IMR-90 (cell line): ENCODE data around the gene LAMA5. TPM values are rescaled to one million over a fixed set of nuclear protein-coding genes. Genes with fewer than 3 reads are reported as not detected.

Source experiments
- ATAC-seq: fragments of 200-7000 bp; cut with Tn5 transposase; 2 replicates; pipeline ENCODE4 v1.9.1; 2020; ENCODE audit warnings: low read depth, mild to moderate bottlenecking, moderate library complexity
- BruUV-seq: library from RNA; stranded (reverse); fragments of 400-500 nt; replicated peaks from 2 replicates; lab custom pipeline; 2021; lab: Mats Ljungman, UMichigan
- CTCF ChIA-PET: fragments of 300-600 bp; formaldehyde crosslinking; extraction: SDS; loops from one replicate; lab custom pipeline; 2021; ENCODE audit warnings: antibody characterized with exemption; lab: Yijun Ruan, JAX
- POLR2A ChIA-PET: fragments of 300-600 bp; sonication (Branson Sonifier 250); formaldehyde crosslinking; loops from one replicate; lab custom pipeline; 2022; ENCODE audit warnings: antibody characterized with exemption; ENCODE audit not compliant: unreplicated experiment; lab: Charles Lee
- DNase-seq: peaks from one replicate; pipeline ENCODE4 v3.0.0; 2013
- H2AFZ ChIP-seq: replicated peaks from 2 replicates; pipeline ENCODE3; 2013; ENCODE audit warnings: low read length, mild to moderate bottlenecking; ENCODE audit not compliant: poor library complexity
- H2AK5ac ChIP-seq: 2 replicates; pipeline ENCODE4 v1.6.1; 2013; ENCODE audit warnings: low read depth, low read length, inconsistent platforms
- H2AK9ac ChIP-seq: replicated peaks from 2 replicates; pipeline ENCODE3; 2013; ENCODE audit warnings: mild to moderate bottlenecking, low read depth, low read length, moderate library complexity; ENCODE audit not compliant: poor library complexity
- H2BK120ac ChIP-seq: 2 replicates; pipeline ENCODE4 v1.6.1; 2013; ENCODE audit warnings: low read depth, low read length, inconsistent platforms
- H2BK15ac ChIP-seq: 3 replicates; pipeline ENCODE4 v1.6.1; 2013; ENCODE audit warnings: low read depth, low read length, inconsistent platforms
- H2BK20ac ChIP-seq: 2 replicates; pipeline ENCODE4 v1.6.1; 2013; ENCODE audit warnings: low read depth, mild to moderate bottlenecking, inconsistent platforms, low read length, moderate library complexity
- H2BK5ac ChIP-seq: 2 replicates; pipeline ENCODE4 v1.6.1; 2013; ENCODE audit warnings: mild to moderate bottlenecking, low read depth, low read length, inconsistent platforms; ENCODE audit not compliant: poor library complexity, severe bottlenecking
- H3K14ac ChIP-seq: replicated peaks from 2 replicates; pipeline ENCODE4 v1.6.1; 2013; ENCODE audit warnings: low read depth, low read length, inconsistent platforms
- H3K18ac ChIP-seq: 2 replicates; pipeline ENCODE4 v1.6.1; 2013; ENCODE audit warnings: low read depth, low read length, control low read depth
- H3K23ac ChIP-seq: 2 replicates; pipeline ENCODE4 v1.6.1; 2013; ENCODE audit warnings: low read depth, low read length, inconsistent platforms
- H3K27ac ChIP-seq: 2 replicates; pipeline ENCODE4 v1.5.1; 2013; ENCODE audit warnings: mild to moderate bottlenecking, control low read depth, low read length; ENCODE audit not compliant: insufficient read depth
- H3K27me3 ChIP-seq: 2 replicates; pipeline ENCODE4 v1.6.1; 2013; ENCODE audit warnings: low read length; ENCODE audit not compliant: control insufficient read depth, insufficient read depth
- H3K36me3 ChIP-seq: 2 replicates; pipeline ENCODE4 v1.6.1; 2013; ENCODE audit warnings: low read length, mixed read lengths; ENCODE audit not compliant: control insufficient read depth, insufficient read depth
- H3K4ac ChIP-seq: 2 replicates; pipeline ENCODE4 v1.6.1; 2013; ENCODE audit warnings: low read depth, low read length, inconsistent platforms
- H3K4me1 ChIP-seq: 2 replicates; pipeline ENCODE4 v1.6.1; 2013; ENCODE audit warnings: low read length, mixed read lengths; ENCODE audit not compliant: control insufficient read depth, insufficient read depth
- H3K4me2 ChIP-seq: 2 replicates; pipeline ENCODE4 v1.6.1; 2013; ENCODE audit warnings: low read depth, mild to moderate bottlenecking, control low read depth, low read length, moderate library complexity
- H3K4me3 ChIP-seq: 2 replicates; pipeline ENCODE4 v1.5.1; 2013; ENCODE audit warnings: low read depth, mild to moderate bottlenecking, control low read depth, low read length, moderate library complexity; ENCODE audit not compliant: insufficient read depth
- H3K56ac ChIP-seq: 2 replicates; pipeline ENCODE4 v1.6.1; 2013; ENCODE audit warnings: low read length, inconsistent platforms; ENCODE audit not compliant: insufficient read depth; ENCODE audit errors: extremely low read depth
- H3K79me1 ChIP-seq, 2 experiments: 2 replicates each; pipeline ENCODE4 v1.6.1; 2013; ENCODE audit warnings: low read length in 2 of 2, inconsistent platforms in 1 of 2, low read depth in 1 of 2
- H3K9ac ChIP-seq: 2 replicates; pipeline ENCODE4 v1.6.1; 2013; ENCODE audit warnings: low read depth, low read length, control low read depth
- H3K9me1 ChIP-seq: 2 replicates; pipeline ENCODE4 v1.6.1; 2013; ENCODE audit warnings: low read length, inconsistent platforms; ENCODE audit not compliant: insufficient read depth
- H3K9me3 ChIP-seq: 2 replicates; pipeline ENCODE4 v1.6.1; 2013; ENCODE audit warnings: low read length; ENCODE audit not compliant: control insufficient read depth, insufficient read depth
- H4K20me1 ChIP-seq: 2 replicates; pipeline ENCODE4 v1.6.1; 2013; ENCODE audit warnings: low read length, inconsistent platforms; ENCODE audit not compliant: insufficient read depth
- H4K5ac ChIP-seq: 2 replicates; pipeline ENCODE4 v1.6.1; 2013; ENCODE audit warnings: mild to moderate bottlenecking, low read depth, low read length, control low read depth
- H4K8ac ChIP-seq, 2 experiments: 2 replicates each; pipeline ENCODE4 v1.6.1; 2013; ENCODE audit warnings: low read depth in 2 of 2, low read length in 2 of 2, control low read depth in 1 of 2, inconsistent platforms in 1 of 2
- H4K91ac ChIP-seq: 2 replicates; pipeline ENCODE4 v1.6.1; 2013; ENCODE audit warnings: low read depth, low read length, inconsistent platforms; ENCODE audit not compliant: insufficient read depth
- BHLHE40 ChIP-seq: fragments of 150-350 bp; IDR thresholded peaks from 2 replicates; pipeline ENCODE4 v1.6.1; 2016; ENCODE audit warnings: mild to moderate bottlenecking, low read depth, low read length
- CEBPB ChIP-seq: IDR thresholded peaks from 2 replicates; pipeline ENCODE4 v1.6.1; 2012; ENCODE audit warnings: low read depth, low read length, improper control_type of control experiment
- CHD1 ChIP-seq: IDR thresholded peaks from 2 replicates; pipeline ENCODE4 v1.6.1; 2012; ENCODE audit warnings: low read depth, low read length, improper control_type of control experiment
- FOS ChIP-seq: fragments of 150-350 bp; IDR thresholded peaks from 2 replicates; pipeline ENCODE4 v1.6.1; 2016; ENCODE audit warnings: low read depth, low read length
- MAFK ChIP-seq: IDR thresholded peaks from 2 replicates; pipeline ENCODE4 v1.6.1; 2012; ENCODE audit warnings: low read depth, low read length, improper control_type of control experiment
- MAZ ChIP-seq: IDR thresholded peaks from 2 replicates; pipeline ENCODE4 v1.6.1; 2012; ENCODE audit warnings: low read depth, mild to moderate bottlenecking, low read length, improper control_type of control experiment, moderate library complexity, borderline replicate concordance
- MXI1 ChIP-seq: IDR thresholded peaks from 2 replicates; pipeline ENCODE4 v1.6.1; 2012; ENCODE audit warnings: low read depth, mild to moderate bottlenecking, low read length, moderate library complexity, borderline replicate concordance
- NFE2L2 ChIP-seq: fragments of 150-350 bp; IDR thresholded peaks from 2 replicates; pipeline ENCODE4 v1.6.1; 2016; ENCODE audit warnings: low read depth, mild to moderate bottlenecking, low read length
- POLR2A ChIP-seq: IDR thresholded peaks from 2 replicates; pipeline ENCODE4 v1.6.1; 2012; ENCODE audit warnings: mild to moderate bottlenecking, low read depth, low read length
- RAD21 ChIP-seq: IDR thresholded peaks from 2 replicates; pipeline ENCODE4 v1.6.1; 2012; ENCODE audit warnings: low read length, improper control_type of control experiment
- RCOR1 ChIP-seq: IDR thresholded peaks from 2 replicates; pipeline ENCODE4 v1.6.1; 2012; ENCODE audit warnings: mild to moderate bottlenecking, low read length, improper control_type of control experiment; ENCODE audit not compliant: insufficient replicate concordance
- RFX5 ChIP-seq: IDR thresholded peaks from 2 replicates; pipeline ENCODE4 v1.8.0; 2012; ENCODE audit warnings: low read depth, mild to moderate bottlenecking, low read length, moderate library complexity
- SMC3 ChIP-seq: fragments of 150-350 bp; IDR thresholded peaks from 2 replicates; pipeline ENCODE4 v1.6.1; 2016; ENCODE audit warnings: low read depth, mild to moderate bottlenecking, antibody characterized with exemption, low read length, moderate library complexity
- WGBS, 2 experiments: methylation state at CpG; one replicate each; pipeline versions ENCODE4 v1.1.5 to v1.1.7; 2013; ENCODE audit warnings: missing lambda C conversion rate in 2 of 2; ENCODE audit not compliant: insufficient read length in 1 of 2; ENCODE audit errors: extremely low coverage in 2 of 2; 5-methylcytosine and 5-hydroxymethylcytosine counted together
- dilution Hi-C: fragments of 300-500 bp; cut with HindIII; formaldehyde crosslinking; loops from one replicate; pipeline ENCODE4 v1.14.3; 2018; ENCODE audit warnings: low sequenced_read_pairs; ENCODE audit not compliant: unreplicated experiment
- in situ Hi-C: fragments of 300-500 bp; cut with MboI; formaldehyde crosslinking; loops from 3 replicates; pipeline ENCODE4 v1.14.3; 2019; ENCODE audit warnings: low sequenced_read_pairs, inconsistent platforms, mixed read lengths
- intact Hi-C: fragments of 100-400 bp; cut with micrococcal nuclease; formaldehyde crosslinking; loops from 2 replicates; pipeline ENCODE4 v1.10.0; 2022
- polyA plus RNA-seq, 3 experiments: library from polyadenylated mRNA; depleted of rRNA; stranded (reverse); fragments of >200 nt; gene quantifications; 2 replicates each; pipeline ENCODE4 v1.2.3, GENCODE V29; 2012; ENCODE audit warnings: low replicate concordance in 1 of 3
- total RNA-seq: library from RNA; depleted of rRNA; stranded (reverse); fragments of >200 nt; gene quantifications from 2 replicates; pipeline ENCODE4 v1.2.3, GENCODE V29; 2012
- TF ChIP-seq, protein P1 (sequence below): fragments of 150-350 bp; IDR thresholded peaks from 2 replicates; pipeline ENCODE4 v1.6.1; 2016; ENCODE audit warnings: low read depth, mild to moderate bottlenecking, low read length, moderate library complexity, borderline replicate concordance
- TF ChIP-seq, protein P2 (sequence below): conservative IDR thresholded peaks from 2 replicates; pipeline ENCODE4 v1.5.1; 2012; ENCODE audit warnings: mild to moderate bottlenecking, low read depth, low read length, improper control_type of control experiment
- TF ChIP-seq, protein P3 (sequence below): fragments of 150-350 bp; IDR thresholded peaks from 2 replicates; pipeline ENCODE4 v1.6.1; 2017; ENCODE audit warnings: mild to moderate bottlenecking, antibody characterized with exemption, low read length, low read depth

LAMA5 gene
- total and polyA plus RNA-seq, 2 of the 4 experiments (the other 2 are of a cell fraction): 0.90 to 7.3 TPM

DNA sequence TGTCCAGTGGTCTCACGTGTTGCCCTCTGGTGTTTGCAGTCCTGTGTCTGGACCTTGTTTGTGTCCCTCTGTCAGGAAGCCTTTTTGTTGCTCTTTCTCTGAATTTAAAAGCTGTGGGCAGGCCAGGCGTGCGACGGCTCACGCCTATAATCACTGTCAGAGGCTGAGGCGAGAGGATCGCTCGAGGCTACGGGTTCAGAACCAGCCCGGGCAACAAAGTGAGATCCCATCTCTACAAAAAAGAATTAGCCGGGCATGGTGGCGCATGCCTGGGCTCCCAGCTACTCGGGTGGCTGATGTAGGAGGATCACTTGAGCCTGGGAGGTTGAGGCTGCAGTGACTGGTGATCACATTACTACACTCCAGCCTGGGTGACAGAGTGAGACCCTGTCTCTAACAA is 100.3 kb downstream of the LAMA5 start:
- H3K9ac ChIP-seq: no peak overlapping the region
- peaks cover 45% of the 10 kb centered on the region for H3K36me3 ChIP-seq
- H2AFZ ChIP-seq: no peak overlapping the region
- no peak overlapping the region for H2AK9ac ChIP-seq
- in situ Hi-C loops: no loop called here
- H4K8ac ChIP-seq: no peak overlapping the region
- no peak overlapping the region for H3K56ac ChIP-seq
- no peak overlapping the region for H2AK5ac ChIP-seq
- no peak overlapping the region for H3K23ac ChIP-seq
- H3K4ac ChIP-seq: no peak overlapping the region
- POLR2A ChIA-PET: no interaction called here
- H3K4me3 ChIP-seq: no peak overlapping the region
- H2BK120ac ChIP-seq: no peak overlapping the region
- H3K14ac ChIP-seq: no peak overlapping the region
- H2BK20ac ChIP-seq: no peak overlapping the region
- no peaks in the 10 kb centered on the region for H3K9me1 ChIP-seq
- BruUV-seq: no TSS peak
- TF ChIP-seq MAZ (no peak), MXI1 (no peak), RAD21 (no peak), BHLHE40 (no peak), CEBPB (no peak), RFX5 (no peak), NFE2L2 (no peak), CHD1 (no peak), SMC3 (no peak), RCOR1 (no peak), MAFK (no peak), POLR2A (no peak), FOS (no peak)
- TF ChIP-seq, protein P1, sequence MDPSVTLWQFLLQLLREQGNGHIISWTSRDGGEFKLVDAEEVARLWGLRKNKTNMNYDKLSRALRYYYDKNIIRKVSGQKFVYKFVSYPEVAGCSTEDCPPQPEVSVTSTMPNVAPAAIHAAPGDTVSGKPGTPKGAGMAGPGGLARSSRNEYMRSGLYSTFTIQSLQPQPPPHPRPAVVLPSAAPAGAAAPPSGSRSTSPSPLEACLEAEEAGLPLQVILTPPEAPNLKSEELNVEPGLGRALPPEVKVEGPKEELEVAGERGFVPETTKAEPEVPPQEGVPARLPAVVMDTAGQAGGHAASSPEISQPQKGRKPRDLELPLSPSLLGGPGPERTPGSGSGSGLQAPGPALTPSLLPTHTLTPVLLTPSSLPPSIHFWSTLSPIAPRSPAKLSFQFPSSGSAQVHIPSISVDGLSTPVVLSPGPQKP: no peak
- TF ChIP-seq, protein P2, sequence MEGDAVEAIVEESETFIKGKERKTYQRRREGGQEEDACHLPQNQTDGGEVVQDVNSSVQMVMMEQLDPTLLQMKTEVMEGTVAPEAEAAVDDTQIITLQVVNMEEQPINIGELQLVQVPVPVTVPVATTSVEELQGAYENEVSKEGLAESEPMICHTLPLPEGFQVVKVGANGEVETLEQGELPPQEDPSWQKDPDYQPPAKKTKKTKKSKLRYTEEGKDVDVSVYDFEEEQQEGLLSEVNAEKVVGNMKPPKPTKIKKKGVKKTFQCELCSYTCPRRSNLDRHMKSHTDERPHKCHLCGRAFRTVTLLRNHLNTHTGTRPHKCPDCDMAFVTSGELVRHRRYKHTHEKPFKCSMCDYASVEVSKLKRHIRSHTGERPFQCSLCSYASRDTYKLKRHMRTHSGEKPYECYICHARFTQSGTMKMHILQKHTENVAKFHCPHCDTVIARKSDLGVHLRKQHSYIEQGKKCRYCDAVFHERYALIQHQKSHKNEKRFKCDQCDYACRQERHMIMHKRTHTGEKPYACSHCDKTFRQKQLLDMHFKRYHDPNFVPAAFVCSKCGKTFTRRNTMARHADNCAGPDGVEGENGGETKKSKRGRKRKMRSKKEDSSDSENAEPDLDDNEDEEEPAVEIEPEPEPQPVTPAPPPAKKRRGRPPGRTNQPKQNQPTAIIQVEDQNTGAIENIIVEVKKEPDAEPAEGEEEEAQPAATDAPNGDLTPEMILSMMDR: no peak
- TF ChIP-seq, protein P3, sequence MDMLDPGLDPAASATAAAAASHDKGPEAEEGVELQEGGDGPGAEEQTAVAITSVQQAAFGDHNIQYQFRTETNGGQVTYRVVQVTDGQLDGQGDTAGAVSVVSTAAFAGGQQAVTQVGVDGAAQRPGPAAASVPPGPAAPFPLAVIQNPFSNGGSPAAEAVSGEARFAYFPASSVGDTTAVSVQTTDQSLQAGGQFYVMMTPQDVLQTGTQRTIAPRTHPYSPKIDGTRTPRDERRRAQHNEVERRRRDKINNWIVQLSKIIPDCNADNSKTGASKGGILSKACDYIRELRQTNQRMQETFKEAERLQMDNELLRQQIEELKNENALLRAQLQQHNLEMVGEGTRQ: no peak
- H3K9me3 ChIP-seq: peaks cover 2% of the 10 kb centered on the region
- intact Hi-C loops: no loop called here
- no peaks in the 10 kb centered on the region for H3K4me1 ChIP-seq
- H3K27me3 ChIP-seq: no peaks in the 10 kb centered on the region
- no peak overlapping the region for H4K91ac ChIP-seq
- H3K27ac ChIP-seq: no peak overlapping the region
- H3K79me1 ChIP-seq: peaks cover 20 to 21% of the 10 kb centered on the region in 2 experiments
- dilution Hi-C loops: no loop called here
- H2BK5ac ChIP-seq: no peak overlapping the region
- H3K4me2 ChIP-seq: no peak overlapping the region
- 100% methylated on average over 6 of the region's 13 CpGs; no CpG with 5 or more reads in 1 of the 2 experiments for WGBS, 2 experiments
- H2BK15ac ChIP-seq: no peak overlapping the region
- H4K20me1 ChIP-seq: peaks cover 9% of the 10 kb centered on the region
- H4K5ac ChIP-seq: no peak overlapping the region
- CTCF ChIA-PET: interaction anchor here (0.6 kb wide), 1 partner anchor 116 kb away, joined by 4 read pairs; no protein-coding TSS in a partner anchor
- ATAC-seq (no peak), DNase-seq (no peak)
- no peak overlapping the region for H3K18ac ChIP-seq
